H1 (cell line): Measurements from ENCODE around the gene RNF43. TPM values are rescaled to one million over a fixed set of nuclear protein-coding genes. Genes with fewer than 3 reads are reported as not detected.

Source experiments
- SUZ12 ChIP-seq: fragments of 200-600 bp; sonication (generic); IDR thresholded peaks from 2 replicates; pipeline ENCODE4 v1.6.1; 2012; ENCODE audit warnings: mild to moderate bottlenecking, inconsistent platforms, low read length, moderate library complexity, mixed read lengths
- polyA plus RNA-seq, 7 experiments: library from polyadenylated mRNA; depleted of rRNA in 3 of 7; stranded (reverse) in 5 of 7; unstranded in 2 of 7; fragments of >200 nt in 5 of 7; fragments of 200-250 nt in 2 of 7; gene quantifications; 1 replicate in 5 of 7; 2 replicates in 1 of 7; 4 replicates in 1 of 7; pipeline versions ENCODE4 v1.2.1 to v1.2.3, GENCODE V29; 2011 to 2013; ENCODE audit warnings: missing spikeins in 2 of 7, mixed read lengths in 2 of 7
- total RNA-seq: library from RNA; stranded (reverse); fragmentation: NEBNext Ultra II Directional; extraction: Animal tissue kit (Norgen Biotek cat#: 25700); gene quantifications from 2 replicates; pipeline ENCODE4 v1.2.1, GENCODE V29; 2021

RNF43 gene
- total and polyA plus RNA-seq, 2 of the 8 experiments (the other 6 are each of a cell fraction or from before 2014, with no cell fraction given): 0.89 to 1.5 TPM

DNA sequence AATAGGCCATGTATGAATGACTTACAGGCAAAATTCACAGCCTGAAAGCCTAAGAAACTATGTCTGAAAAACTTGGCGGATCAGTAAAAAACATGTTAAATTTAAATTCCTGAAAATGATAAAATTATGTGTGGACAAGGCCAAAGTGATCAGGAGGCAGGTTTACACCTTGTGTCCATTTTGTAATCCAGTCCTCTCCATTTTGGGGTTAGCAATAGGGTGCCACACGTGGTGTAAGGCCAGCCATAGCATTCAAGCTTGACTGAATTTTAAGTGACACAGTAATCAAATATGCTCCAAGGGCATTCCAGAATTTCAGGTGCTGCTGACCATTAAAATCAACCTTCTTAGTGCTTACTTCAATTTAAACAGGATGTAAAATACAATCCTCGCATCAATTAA, 2.7 kb downstream of the RNF43 start (continued):
- TF ChIP-seq SUZ12: no peak
- TF ChIP-seq, all 59 proteins: peak for 0
